GM23338 (cell line): ENCODE results near the gene GPD1. TPM values are rescaled to one million over a fixed set of nuclear protein-coding genes. Genes with fewer than 3 reads are reported as not detected.

Source experiments
- ATAC-seq: fragments of 200-7000 bp; cut with Tn5 transposase; 3 replicates; pipeline ENCODE4 v1.9.1; 2020
- DNase-seq: peaks from one replicate; pipeline ENCODE4 v3.0.0-alpha.2; 2015; ENCODE audit warnings: low spot score
- H2AFZ ChIP-seq: fragments of 200-600 bp; sonication (generic); 2 replicates; pipeline ENCODE4 v1.8.0; 2016; ENCODE audit warnings: antibody characterized with exemption, mild to moderate bottlenecking, moderate library complexity
- H3F3A ChIP-seq: fragments of 200-600 bp; sonication (generic); replicated peaks from 2 replicates; pipeline ENCODE4 v1.8.0; 2017; ENCODE audit warnings: antibody characterized with exemption, mixed run types, low read depth
- H3K27ac ChIP-seq: fragments of 200-600 bp; sonication (generic); 2 replicates; pipeline ENCODE4 v1.6.1; 2016; ENCODE audit warnings: low read depth
- H3K27me3 ChIP-seq: fragments of 200-600 bp; sonication (generic); 2 replicates; pipeline ENCODE4 v1.8.0; 2016; ENCODE audit warnings: mild to moderate bottlenecking, mixed run types, moderate library complexity; ENCODE audit not compliant: insufficient read depth
- H3K36me3 ChIP-seq: fragments of 200-600 bp; sonication (generic); 2 replicates; pipeline ENCODE4 v1.8.0; 2016; ENCODE audit warnings: mild to moderate bottlenecking; ENCODE audit not compliant: insufficient read depth
- H3K4me1 ChIP-seq: fragments of 200-600 bp; sonication (generic); 2 replicates; pipeline ENCODE4 v1.8.0; 2016; ENCODE audit warnings: mild to moderate bottlenecking, moderate library complexity; ENCODE audit not compliant: insufficient read depth
- H3K4me2 ChIP-seq: fragments of 200-600 bp; sonication (generic); 2 replicates; pipeline ENCODE4 v1.7.1; 2017; ENCODE audit warnings: mixed run types
- H3K4me3 ChIP-seq: fragments of 200-600 bp; sonication (generic); 2 replicates; pipeline ENCODE4 v1.6.1; 2016; ENCODE audit warnings: mixed run types
- H3K79me2 ChIP-seq: fragments of 200-600 bp; sonication (generic); replicated peaks from 2 replicates; pipeline ENCODE4 v1.8.0; 2017; ENCODE audit warnings: mild to moderate bottlenecking; ENCODE audit not compliant: insufficient read depth
- H3K9me2 ChIP-seq: fragments of 200-600 bp; sonication (generic); 2 replicates; pipeline ENCODE4 v1.8.0; 2017; ENCODE audit not compliant: insufficient read depth
- H4K20me1 ChIP-seq: fragments of 200-600 bp; sonication (generic); replicated peaks from 2 replicates; pipeline ENCODE4 v1.8.0; 2017; ENCODE audit warnings: mild to moderate bottlenecking; ENCODE audit not compliant: insufficient read depth
- H3K27ac Mint-ChIP-seq: 2 replicates; pipeline ENCODE4 v1.8.0; 2020; ENCODE audit warnings: inconsistent platforms, mild to moderate bottlenecking, moderate library complexity, mixed read lengths
- H3K27me3 Mint-ChIP-seq: 3 replicates; pipeline ENCODE4 v1.8.0; 2022; ENCODE audit warnings: low read depth, mild to moderate bottlenecking, moderate library complexity, mixed read lengths, inconsistent platforms; ENCODE audit not compliant: insufficient read depth, poor library complexity
- H3K36me3 Mint-ChIP-seq: 3 replicates; pipeline ENCODE4 v1.8.0; 2021; ENCODE audit warnings: low read depth, mild to moderate bottlenecking, inconsistent platforms, moderate library complexity, mixed read lengths
- H3K4me1 Mint-ChIP-seq: 3 replicates; pipeline ENCODE4 v1.8.0; 2020; ENCODE audit warnings: mild to moderate bottlenecking, inconsistent platforms, mixed read lengths
- H3K4me3 Mint-ChIP-seq: 3 replicates; pipeline ENCODE4 v1.8.0; 2021; ENCODE audit warnings: moderate library complexity, mild to moderate bottlenecking, inconsistent platforms, mixed read lengths
- H3K9me3 Mint-ChIP-seq: 3 replicates; pipeline ENCODE4 v1.8.0; 2020; ENCODE audit warnings: moderate library complexity, mild to moderate bottlenecking, inconsistent platforms, mixed read lengths
- CREB1 ChIP-seq: fragments of 250-450 bp; sonication (Bioruptor Pico); IDR thresholded peaks from 2 replicates; pipeline ENCODE4 v1.5.0; 2020; ENCODE audit warnings: low read depth, mild to moderate bottlenecking, moderate library complexity
- CTCF ChIP-seq, 2 experiments: fragments of 200-600 bp in 1 of 2; sonication (generic) in 1 of 2; conservative IDR thresholded peaks; 2 replicates each; pipeline versions ENCODE4 v1.5.1 to v1.6.1; 2016 to 2017; ENCODE audit warnings: antibody characterized with exemption in 2 of 2, low read depth in 2 of 2, mild to moderate bottlenecking in 2 of 2, moderate library complexity in 1 of 2
- ETS1 ChIP-seq: IDR thresholded peaks from 2 replicates; pipeline ENCODE4 v1.6.1; 2016; ENCODE audit warnings: antibody characterized with exemption
- EZH2phosphoT487 ChIP-seq: fragments of 200-600 bp; sonication (generic); IDR thresholded peaks from one replicate; pipeline ENCODE4 v1.8.1; 2018; ENCODE audit warnings: antibody characterized with exemption; ENCODE audit not compliant: unreplicated experiment
- POLR2AphosphoS5 ChIP-seq: IDR thresholded peaks from 2 replicates; pipeline ENCODE4 v1.6.1; 2016; ENCODE audit warnings: antibody characterized with exemption, low read depth
- REST ChIP-seq: IDR thresholded peaks from one replicate; pipeline ENCODE4 v1.6.1; 2018; ENCODE audit warnings: antibody characterized with exemption; ENCODE audit not compliant: unreplicated experiment
- polyA plus RNA-seq: library from polyadenylated mRNA; unstranded; fragments of >200 nt; fragmentation: Nextera tagmentation; extraction: Ambion mirVana; gene quantifications from 2 replicates; pipeline ENCODE4 v1.2.1, GENCODE V29; 2016
- total RNA-seq: library from RNA; depleted of rRNA; stranded (reverse); fragments of >200 nt; shearing (Covaris generic); gene quantifications from 2 replicates; pipeline ENCODE4 v1.2.3, GENCODE V29; 2014

The GPD1 gene
- total and polyA plus RNA-seq, 2 experiments from 2014 or later, result 0.36 to 0.45 TPM

- Mint-ChIP-seq H3K27ac (no peak overlapping the region), H3K4me3 (no peak overlapping the region; the same call in 2 of the 3 replicates), H3K9me3 (no peaks in the 10 kb centered on the region; the same call in 2 of the 3 replicates), H3K27me3 (peaks cover 10% of the 10 kb centered on the region), H3K36me3 (peaks cover 8% of the 10 kb centered on the region; the same call in 2 of the 3 replicates), H3K4me1 (peaks cover 23% of the 10 kb centered on the region)
- Histone ChIP-seq H3K4me1 (peaks cover 5% of the 10 kb centered on the region), H3K9me2 (no peaks in the 10 kb centered on the region), H3K4me3 (peak overlapping the region; percentile 51), H3K4me2 (peak overlapping the region; percentile 74), H4K20me1 (peaks cover 4% of the 10 kb centered on the region; the same call in 1 of the 2 replicates), H2AFZ (peak overlapping the region; percentile 84; the same call in 1 of the 2 replicates), H3K79me2 (peaks cover 14% of the 10 kb centered on the region), H3F3A (0 out of 2 replicates have a peak, but pooled peaks cover 8% of the 10 kb centered on the region), H3K27ac (no peak overlapping the region), H3K27me3 (peaks cover 28% of the 10 kb centered on the region), H3K36me3 (no peaks in the 10 kb centered on the region)
- ATAC-seq, result peak; percentile 7
- peak; percentile 75 for DNase-seq
- TF ChIP-seq POLR2AphosphoS5 (no peak), CREB1 (CRISPR knock-in tag) (0 out of 2 replicates have a peak, but pooled peaks have one; percentile 44)
These were observed 22.6 kb upstream of the GPD1 start for GRCh38 chr12:50081096-50081808.

- Mint-ChIP-seq H3K9me3 (no peaks in the 10 kb centered on the region; the same call in 2 of the 3 replicates), H3K4me3 (no peak overlapping the region), H3K4me1 (peaks cover 30% of the 10 kb centered on the region), H3K36me3 (peaks cover 21% of the 10 kb centered on the region), H3K27me3 (peaks cover 7% of the 10 kb centered on the region), H3K27ac (no peak overlapping the region; the same call in 1 of the 2 replicates)
- Histone ChIP-seq H3K36me3 (peaks cover 6% of the 10 kb centered on the region; the same call in 1 of the 2 replicates), H3K9me2 (no peaks in the 10 kb centered on the region), H3K4me2 (no peak overlapping the region), H3K79me2 (peaks cover 22% of the 10 kb centered on the region), H3F3A (peaks cover 19% of the 10 kb centered on the region), H3K27me3 (peaks cover 28% of the 10 kb centered on the region), H4K20me1 (peaks cover 4% of the 10 kb centered on the region), H3K4me1 (peaks cover 5% of the 10 kb centered on the region), H3K4me3 (no peak overlapping the region), H2AFZ (no peak overlapping the region), H3K27ac (no peak overlapping the region)
- TF ChIP-seq REST (no peak), ETS1 (no peak), EZH2phosphoT487 (no peak), CTCF (conservative IDR thresholded peaks at IDR 0.05; ENCODE audit: low read depth in 2 of 2) (no peak)
- ATAC-seq (no peak), DNase-seq (no peak)
These were observed 21.2 kb upstream of the GPD1 start for GRCh38 chr12:50082644-50083043.
